ENCODE measurements around the gene MYPOP. TPM values are rescaled to one million over a fixed set of nuclear protein-coding genes. Genes with fewer than 3 reads are reported as not detected.

MYPOP gene
- total RNA-seq, 4 donors from 2014 or later = 4.1 to 17.7 (median 14.2) TPM

DNA sequence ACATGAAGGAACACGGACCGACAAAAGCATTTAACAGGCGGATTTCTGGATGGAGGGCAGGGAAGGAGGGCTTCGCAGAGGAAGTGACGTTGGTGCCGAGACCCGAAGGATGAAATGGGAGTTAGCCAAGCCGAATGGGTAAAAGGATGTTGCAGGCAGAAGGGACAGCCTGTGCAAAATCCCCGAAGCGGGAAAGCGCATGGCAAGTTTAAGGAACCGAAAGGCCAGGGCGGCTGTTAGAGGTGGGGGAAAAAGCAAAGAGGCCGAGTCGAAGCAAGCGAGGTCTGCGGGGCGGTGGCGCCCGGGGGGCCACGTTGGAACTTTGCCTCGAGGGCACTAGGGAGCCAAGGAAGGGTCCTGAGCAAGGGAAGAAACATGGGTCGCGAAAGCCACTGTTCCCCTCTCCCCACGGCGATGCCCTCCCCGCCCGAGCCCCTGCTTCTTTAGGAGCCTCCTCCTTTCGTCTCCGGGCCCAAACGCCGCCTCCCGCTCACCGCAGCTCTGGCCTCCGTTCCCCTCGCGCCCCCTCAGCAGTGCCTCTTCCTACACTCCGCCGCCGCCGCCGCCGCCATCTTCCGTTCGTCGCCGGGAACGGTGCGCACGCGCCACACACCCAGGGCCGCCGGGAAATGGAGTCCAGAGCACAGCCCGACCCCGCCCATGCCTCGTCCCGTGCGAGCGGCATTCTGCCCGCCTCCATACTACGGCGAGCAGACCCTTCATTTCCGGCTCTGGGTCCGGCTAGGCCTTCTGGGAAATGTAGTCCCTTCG lies 39.7 kb downstream of the MYPOP start, which contains the start of gene SYMPK:
TSS of gene SYMPK (minus strand) at position 584 of the 771 bp plus-strand sequence. CDS start 8,652 bp downstream, outside the sequence.
- peak within 1 kb of the TSS; percentile 75 to 88 (median 88) for H3K4me3 ChIP-seq
- H3K4me1 ChIP-seq = peaks cover 3 to 22% (median 11%) of the 10 kb centered on the region in 4 donors
- H3K36me3 ChIP-seq = peaks cover 0 to 11% (median 0%) of the 10 kb centered on the region in 3 donors
- no peaks in the 10 kb centered on the region for H3K9me3 ChIP-seq
- H3K27ac ChIP-seq = peak within 1 kb of the TSS; percentile 91 to 94 (median 92)
- no peaks in the 10 kb centered on the region for H3K27me3 ChIP-seq
- peak; percentile 98 to 99 (median 99) for DNase-seq
- TF ChIP-seq, protein P1, sequence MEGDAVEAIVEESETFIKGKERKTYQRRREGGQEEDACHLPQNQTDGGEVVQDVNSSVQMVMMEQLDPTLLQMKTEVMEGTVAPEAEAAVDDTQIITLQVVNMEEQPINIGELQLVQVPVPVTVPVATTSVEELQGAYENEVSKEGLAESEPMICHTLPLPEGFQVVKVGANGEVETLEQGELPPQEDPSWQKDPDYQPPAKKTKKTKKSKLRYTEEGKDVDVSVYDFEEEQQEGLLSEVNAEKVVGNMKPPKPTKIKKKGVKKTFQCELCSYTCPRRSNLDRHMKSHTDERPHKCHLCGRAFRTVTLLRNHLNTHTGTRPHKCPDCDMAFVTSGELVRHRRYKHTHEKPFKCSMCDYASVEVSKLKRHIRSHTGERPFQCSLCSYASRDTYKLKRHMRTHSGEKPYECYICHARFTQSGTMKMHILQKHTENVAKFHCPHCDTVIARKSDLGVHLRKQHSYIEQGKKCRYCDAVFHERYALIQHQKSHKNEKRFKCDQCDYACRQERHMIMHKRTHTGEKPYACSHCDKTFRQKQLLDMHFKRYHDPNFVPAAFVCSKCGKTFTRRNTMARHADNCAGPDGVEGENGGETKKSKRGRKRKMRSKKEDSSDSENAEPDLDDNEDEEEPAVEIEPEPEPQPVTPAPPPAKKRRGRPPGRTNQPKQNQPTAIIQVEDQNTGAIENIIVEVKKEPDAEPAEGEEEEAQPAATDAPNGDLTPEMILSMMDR (IDR thresholded peaks at IDR 0.05) = no peak
- peak in 1 of 2 donors; percentile 22 for TF ChIP-seq POLR2A (IDR thresholded peaks at IDR 0.05)

DNA sequence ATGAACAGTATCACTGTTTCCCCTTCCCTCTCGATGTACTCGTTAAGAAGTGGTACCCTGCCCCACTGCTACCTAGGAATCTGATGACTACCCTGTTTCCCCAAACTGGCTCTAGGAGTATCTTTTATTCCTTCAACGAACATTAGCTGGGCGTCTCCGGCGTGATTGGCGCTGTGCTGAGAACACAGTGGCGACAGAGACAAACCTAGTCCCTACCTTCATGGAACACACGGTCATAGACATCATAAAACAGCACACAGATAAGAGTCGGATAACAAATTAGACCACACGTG lies 40.2 kb downstream of the MYPOP start:
- Histone ChIP-seq H3K27ac (peak overlapping the region; percentile 91 to 94 (median 92)), H3K36me3 (peaks cover 0 to 11% (median 0%) of the 10 kb centered on the region in 3 donors), H3K9me3 (no peaks in the 10 kb centered on the region), H3K4me3 (peak overlapping the region; percentile 75 to 88 (median 88)), H3K4me1 (peaks cover 3 to 22% (median 11%) of the 10 kb centered on the region in 4 donors), H3K27me3 (no peaks in the 10 kb centered on the region)
- peak in 1 of 3 donors; percentile 73 for DNase-seq
- TF ChIP-seq POLR2A (IDR thresholded peaks at IDR 0.05) = no peak
- TF ChIP-seq, protein P1 (IDR thresholded peaks at IDR 0.05) = no peak

DNA sequence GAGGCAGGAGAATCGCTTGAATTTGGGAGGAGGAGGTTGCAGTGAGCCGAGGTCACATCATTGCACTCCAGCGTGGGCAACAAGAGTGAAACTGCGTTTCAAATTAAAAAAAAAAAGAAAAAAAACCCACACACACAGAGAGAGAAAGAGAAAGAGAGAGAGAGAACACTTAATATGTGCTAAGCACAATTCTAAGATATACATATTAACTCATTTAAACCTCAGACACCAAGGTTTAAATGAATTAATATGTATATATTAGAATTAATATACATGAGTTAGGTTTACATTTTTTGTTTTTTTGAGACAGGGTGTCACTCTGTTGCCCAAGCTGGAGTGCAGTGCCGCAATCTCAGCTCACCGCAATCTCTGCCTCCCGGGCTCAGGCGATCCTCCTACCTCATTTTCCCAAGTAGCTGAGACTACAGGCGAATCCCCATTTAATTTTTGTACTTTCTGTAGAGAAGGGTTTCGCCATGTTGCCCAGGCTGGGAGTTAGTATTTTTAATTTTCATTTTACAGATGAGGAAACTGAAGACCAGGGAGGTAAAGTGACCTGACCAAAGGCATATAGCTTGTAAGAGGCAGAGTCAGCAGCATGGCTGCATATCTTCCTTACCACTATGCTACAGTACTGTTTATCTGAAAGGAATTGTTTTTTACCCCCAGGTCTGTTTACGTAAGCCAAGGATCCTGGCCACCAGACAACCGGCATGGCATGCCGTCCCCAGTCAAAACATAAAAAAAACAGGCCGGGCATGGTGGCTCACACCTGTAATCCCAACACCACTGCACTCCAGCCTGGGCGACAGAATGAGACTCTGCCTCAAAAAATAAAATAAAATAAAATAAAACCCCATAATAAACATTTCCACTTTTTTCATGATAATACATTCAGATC lies 41.8 kb downstream of the MYPOP start:
- no peaks in the 10 kb centered on the region for H3K27me3 ChIP-seq
- H3K27ac ChIP-seq = no peak overlapping the region
- TF ChIP-seq POLR2A (IDR thresholded peaks at IDR 0.05) = no peak
- TF ChIP-seq, protein P1 (IDR thresholded peaks at IDR 0.05) = no peak
- H3K4me3 ChIP-seq = no peak overlapping the region
- peaks cover 3 to 22% (median 11%) of the 10 kb centered on the region in 4 donors for H3K4me1 ChIP-seq
- no peak for DNase-seq
- peaks cover 0 to 19% (median 0%) of the 10 kb centered on the region in 3 donors for H3K36me3 ChIP-seq
- no peaks in the 10 kb centered on the region for H3K9me3 ChIP-seq

DNA sequence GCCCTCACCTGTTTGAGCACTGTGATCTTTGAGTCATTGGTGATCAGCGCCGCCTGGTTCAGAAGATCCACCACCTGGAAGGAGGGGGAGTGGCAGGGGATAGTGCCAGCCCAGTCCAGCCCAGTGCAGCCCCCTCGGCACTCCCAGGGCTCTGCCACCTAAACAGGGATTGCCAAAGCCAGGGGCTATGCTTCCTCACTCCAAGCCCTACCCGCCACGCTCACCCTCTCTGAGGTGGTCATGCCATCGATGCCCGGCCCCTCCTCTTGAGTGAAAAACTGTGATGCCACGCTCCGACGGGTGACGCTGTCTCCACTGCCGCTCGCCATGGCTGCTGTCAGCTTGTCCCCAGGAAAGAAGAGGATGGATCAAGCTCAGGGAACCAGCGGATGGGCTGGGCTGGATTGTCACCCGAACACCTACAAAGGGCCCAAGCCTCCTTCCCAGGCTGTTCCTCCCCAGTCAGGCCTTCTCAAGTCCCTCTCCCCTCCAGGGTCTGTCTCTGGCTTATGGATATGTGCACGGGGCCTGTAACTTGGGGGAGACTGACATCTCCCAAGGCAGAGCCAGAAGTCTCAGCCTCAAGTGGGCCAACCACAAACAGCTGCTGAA lies 48.1 kb downstream of the MYPOP start:
- H3K4me1 ChIP-seq = no peaks in the 10 kb centered on the region
- no peak overlapping the region for H3K27ac ChIP-seq
- no peak overlapping the region for H3K4me3 ChIP-seq
- TF ChIP-seq POLR2A (IDR thresholded peaks at IDR 0.05) = no peak
- TF ChIP-seq, protein P1 (IDR thresholded peaks at IDR 0.05) = no peak
- no peak for DNase-seq
- H3K27me3 ChIP-seq = no peaks in the 10 kb centered on the region
- peaks cover 0 to 71% (median 0%) of the 10 kb centered on the region in 3 donors for H3K36me3 ChIP-seq
- H3K9me3 ChIP-seq = no peaks in the 10 kb centered on the region

DNA sequence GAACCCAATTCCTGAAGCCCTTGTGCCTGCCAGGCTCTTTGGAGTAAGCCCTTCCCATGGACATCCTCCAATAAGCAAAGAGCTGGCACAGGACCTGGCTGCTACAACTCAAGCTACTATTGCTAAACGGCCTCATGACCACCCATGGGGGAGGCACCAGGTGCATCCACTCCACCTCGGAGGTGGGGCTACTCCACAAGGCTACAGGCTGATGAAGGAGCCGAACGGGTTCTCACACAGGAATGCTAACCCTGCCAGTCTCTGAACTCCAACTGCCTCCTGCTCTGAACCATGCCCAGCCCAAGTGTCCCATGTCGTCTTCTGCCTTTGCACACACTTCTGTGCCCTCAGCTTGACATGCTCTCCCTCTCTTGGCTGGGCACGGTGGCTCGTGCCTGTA lies 49.4 kb downstream of the MYPOP start:
- peaks cover 0 to 76% (median 0%) of the 10 kb centered on the region in 3 donors for H3K36me3 ChIP-seq
- H3K9me3 ChIP-seq = no peaks in the 10 kb centered on the region
- DNase-seq = no peak
- H3K27ac ChIP-seq = no peak overlapping the region
- TF ChIP-seq POLR2A (IDR thresholded peaks at IDR 0.05) = no peak
- TF ChIP-seq, protein P1 (IDR thresholded peaks at IDR 0.05) = no peak
- H3K4me1 ChIP-seq = no peaks in the 10 kb centered on the region
- no peaks in the 10 kb centered on the region for H3K27me3 ChIP-seq
- H3K4me3 ChIP-seq = no peak overlapping the region
